NCI-H1436 (cell line): Measurements from ENCODE around the gene TMEM245.
"Not testable (repeated sequence)": the region's sequence is repeated elsewhere in the genome, so short reads cannot be mapped to it uniquely, and the experiment has no call there.

Experiments used
- DNase-seq: peaks from one replicate; lab custom pipeline; 2025; lab: John Stamatoyannopoulos, UW

Gene TMEM245

GRCh38 chr9:108983885-108984284 is 135.9 kb downstream of the TMEM245 start:
- DNase-seq = no peak

DNA sequence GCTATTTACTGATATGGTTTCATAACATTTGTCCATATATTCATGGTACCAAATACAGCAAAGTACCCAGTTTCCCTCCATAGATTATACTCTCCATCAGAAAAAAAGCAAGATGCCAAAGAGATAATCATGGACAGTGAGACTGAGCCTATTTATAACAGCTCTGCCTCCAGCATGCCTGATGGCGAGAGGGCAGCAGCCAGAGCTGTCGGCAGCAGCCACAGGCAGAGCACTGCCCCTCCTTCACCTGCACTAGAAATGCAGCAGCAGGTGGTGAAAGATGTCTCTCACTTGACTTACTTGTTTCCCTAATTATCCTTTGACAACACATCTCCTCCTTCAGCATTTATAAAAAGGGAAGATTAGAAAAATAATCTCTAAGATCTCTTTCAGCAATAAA is 138.9 kb downstream of the TMEM245 start:
- DNase-seq = no peak

GRCh38 chr9:108978205-108978604 is 141.5 kb downstream of the TMEM245 start:
- DNase-seq = no peak

DNA sequence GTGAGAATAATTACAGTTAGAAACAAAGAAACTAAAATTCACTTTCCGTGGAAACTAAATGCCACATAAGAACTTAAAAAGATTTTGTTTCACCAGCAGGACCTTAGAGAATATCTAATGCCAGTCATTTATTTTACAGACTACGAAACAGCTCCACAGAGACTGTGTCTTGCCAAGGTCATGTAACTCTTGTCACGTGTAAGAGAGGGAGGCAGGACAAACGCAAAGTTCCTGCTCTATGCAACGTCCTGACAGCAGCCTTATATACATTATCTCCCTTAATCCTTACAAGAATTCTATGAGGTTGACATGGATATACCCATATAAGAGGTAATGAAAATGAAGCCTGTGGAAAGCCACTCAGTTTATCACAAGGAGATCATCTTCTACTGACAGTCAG is 145.9 kb downstream of the TMEM245 start:
- DNase-seq = no peak

GRCh38 chr9:108972626-108973209 is 147.0 kb downstream of the TMEM245 start:
- DNase-seq = no peak

GRCh38 chr9:108972186-108972585 is 147.6 kb downstream of the TMEM245 start:
- no peak for DNase-seq

DNA sequence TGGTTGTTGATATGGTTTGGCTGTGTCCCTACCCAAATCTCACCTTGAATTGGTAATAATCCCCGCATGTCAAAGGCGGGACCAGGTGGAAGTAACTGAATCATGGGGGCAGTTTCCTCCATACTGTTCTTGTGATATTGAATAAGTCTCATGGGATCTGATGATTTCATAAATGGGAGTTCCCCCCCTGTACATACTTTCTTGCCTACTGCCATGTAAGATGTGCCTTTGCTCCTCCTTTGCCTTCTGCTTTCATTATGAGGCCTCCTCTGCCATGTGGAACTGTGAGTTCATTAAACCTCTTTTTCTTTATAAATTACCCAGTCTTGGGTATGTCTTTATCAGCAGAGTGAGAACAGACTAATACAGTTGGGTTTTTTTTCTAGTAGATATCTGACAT is 148.4 kb downstream of the TMEM245 start:
- not testable (repeated sequence) for DNase-seq

DNA sequence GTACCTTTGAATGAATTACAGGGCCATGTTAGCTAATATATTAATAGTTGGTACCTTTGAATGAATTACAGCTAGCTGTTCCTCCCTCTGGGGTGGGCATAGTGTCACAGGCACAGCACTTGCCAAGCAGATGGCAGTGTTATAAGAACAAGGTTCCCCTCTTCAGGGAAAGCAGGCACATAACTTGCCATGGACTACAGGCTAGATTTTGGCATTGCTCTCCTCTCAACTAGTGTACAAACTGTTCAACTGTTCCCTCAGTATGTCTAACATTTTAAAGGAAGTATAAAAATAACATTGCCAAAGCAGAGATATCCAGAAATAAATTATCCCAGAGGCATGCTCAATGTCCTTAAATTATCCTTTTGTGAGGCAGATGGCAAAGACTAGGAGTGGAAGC is 151.8 kb downstream of the TMEM245 start:
- DNase-seq = no peak
